GM18861 (cell line): ENCODE results near the gene ZFYVE28.

Source experiments
- ATAC-seq: cut with Tn5 transposase; IDR thresholded peaks from one replicate; pipeline ENCODE4 v1.9.1; 2021; ENCODE audit not compliant: unreplicated experiment

The ZFYVE28 gene

GRCh38 chr4:2252530-2253091 lies 165.8 kb downstream of the ZFYVE28 start:
- ATAC-seq = no peak

GRCh38 chr4:2251795-2252529 lies 166.5 kb downstream of the ZFYVE28 start:
- no peak for ATAC-seq

DNA sequence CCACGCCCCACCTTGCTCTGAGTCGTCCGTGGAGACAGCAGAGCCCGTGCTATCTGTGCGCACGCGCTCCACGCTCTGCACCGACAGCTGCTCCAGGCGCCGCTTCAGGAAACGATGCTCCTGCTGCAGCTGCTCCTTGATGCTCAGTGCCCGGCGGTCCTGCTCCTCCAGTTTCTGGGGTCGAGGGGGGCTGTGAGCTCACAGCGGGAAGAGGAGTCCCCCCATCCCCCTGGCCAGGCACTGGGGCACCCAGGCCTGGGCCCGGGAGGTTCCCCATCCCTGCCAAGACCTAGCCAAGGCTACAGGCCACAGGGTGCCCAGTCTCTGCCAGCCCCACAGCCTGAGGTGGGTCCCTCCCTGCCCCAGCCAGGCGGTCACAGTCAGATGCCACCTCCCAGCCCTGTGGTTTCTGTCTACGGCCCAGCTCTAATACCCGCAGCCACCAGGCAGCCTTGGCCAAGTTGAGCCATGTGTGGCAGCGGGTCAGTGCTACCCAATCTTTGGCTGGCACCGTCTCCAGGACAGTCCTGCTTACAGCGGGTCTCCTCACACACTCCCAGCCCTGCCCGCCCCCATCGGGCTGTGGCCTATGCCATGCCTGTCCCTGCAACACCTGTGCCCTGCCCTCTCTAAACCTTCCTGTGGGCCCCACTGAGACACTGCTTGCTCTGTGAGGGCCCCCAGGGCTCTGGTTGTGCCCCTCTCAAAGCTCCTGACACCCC lies 167.2 kb downstream of the ZFYVE28 start:
- ATAC-seq = no peak

DNA sequence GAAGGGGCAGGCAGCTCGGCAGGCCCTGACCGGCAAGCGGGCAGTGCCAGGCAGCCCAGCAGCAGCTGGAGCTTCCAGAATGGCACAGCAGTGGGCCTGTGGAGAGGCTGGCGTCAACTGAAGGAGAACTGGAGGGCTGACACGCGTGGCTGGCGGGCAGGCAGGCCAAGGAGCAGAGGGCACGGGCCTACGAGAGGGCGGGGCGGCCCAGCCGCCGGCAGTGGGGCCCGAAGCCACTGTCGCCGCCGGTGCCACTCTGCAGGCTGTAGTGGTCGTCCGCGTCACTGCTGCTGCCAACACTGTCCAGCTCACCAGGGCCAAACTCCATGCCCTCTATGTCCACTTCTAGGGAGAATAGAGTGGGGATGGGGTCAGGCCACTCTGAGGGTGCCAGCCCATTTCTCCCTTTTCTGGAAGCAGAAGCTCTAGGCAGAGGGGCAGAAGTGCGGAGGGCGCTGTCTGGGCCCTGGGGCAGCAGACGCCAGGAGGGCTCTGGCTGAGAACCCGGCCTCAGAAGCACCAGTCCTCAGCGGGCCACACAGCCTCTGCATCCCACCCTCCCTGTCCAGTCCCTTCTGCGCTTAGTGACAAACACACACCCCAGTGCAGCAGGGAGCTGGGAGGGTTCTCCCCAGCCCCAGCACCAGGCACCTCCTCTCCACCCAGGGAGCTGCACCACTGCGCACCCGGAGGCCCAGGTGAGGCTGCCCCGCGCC lies 167.9 kb downstream of the ZFYVE28 start:
- no peak for ATAC-seq

DNA sequence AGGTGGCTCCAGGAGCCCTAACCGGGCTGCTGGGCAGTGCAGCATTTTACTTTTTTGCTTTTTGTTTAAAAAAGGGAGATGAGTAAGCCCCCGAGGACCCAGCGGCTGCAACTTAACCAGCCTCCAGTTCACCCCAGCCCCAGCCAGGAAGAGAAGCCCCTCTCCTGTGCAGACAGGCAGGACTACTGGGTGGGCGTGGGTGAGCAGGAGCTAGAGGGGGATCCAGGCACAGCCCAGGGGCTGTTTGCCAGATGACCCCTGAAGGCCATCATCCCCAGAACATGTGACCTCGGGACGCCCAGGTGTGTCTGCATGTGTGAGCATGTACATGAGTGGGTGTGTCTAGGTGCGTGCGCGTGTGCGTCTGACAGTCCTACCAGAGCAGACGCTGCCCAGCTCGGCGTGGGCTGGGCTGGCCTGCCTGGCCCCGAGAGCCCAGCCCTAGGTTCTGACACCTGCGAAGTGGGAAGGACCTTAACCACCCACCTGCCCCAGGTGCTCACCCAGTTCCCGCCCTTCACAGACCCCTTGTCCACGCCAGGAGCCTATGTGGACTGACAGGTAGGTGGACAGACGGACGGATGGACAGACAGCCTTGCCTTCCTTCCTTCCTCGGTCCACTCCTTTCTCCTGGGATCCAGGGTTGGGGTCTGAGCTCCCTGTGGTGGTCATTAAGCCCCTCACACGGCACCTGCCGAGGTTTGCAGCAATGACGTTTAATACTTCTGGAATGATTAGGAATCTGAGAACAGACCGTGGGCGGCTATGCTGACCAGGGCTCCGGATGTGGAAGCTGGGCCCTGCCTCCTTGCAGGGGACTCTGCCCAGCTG lies 168.7 kb downstream of the ZFYVE28 start:
- no peak for ATAC-seq

DNA sequence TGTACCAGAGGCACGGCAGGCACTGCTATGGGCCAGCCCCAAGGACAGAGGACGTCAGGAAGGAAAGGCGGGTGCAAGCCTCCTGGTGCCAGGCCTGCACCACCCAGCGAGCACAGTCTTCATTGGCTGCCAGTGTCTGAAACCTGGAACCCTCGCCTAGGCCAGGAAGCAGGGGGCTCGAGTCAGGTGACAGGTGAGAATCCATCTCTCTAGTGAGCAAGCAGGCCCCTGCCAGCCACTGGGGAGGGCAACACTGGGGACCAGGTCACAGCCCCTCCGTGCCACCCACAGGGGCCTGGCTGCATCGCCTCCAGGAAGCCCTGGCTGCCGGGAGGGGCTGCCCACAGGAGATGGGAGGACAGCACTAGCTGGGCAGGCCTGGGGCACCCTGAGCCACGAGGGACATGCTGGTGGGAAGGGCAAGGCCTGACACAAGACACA lies 169.6 kb downstream of the ZFYVE28 start:
- ATAC-seq = no peak

GRCh38 chr4:2248044-2248780 lies 170.2 kb downstream of the ZFYVE28 start:
- no peak for ATAC-seq

GRCh38 chr4:2247128-2248043 lies 171.1 kb downstream of the ZFYVE28 start:
- no peak for ATAC-seq

DNA sequence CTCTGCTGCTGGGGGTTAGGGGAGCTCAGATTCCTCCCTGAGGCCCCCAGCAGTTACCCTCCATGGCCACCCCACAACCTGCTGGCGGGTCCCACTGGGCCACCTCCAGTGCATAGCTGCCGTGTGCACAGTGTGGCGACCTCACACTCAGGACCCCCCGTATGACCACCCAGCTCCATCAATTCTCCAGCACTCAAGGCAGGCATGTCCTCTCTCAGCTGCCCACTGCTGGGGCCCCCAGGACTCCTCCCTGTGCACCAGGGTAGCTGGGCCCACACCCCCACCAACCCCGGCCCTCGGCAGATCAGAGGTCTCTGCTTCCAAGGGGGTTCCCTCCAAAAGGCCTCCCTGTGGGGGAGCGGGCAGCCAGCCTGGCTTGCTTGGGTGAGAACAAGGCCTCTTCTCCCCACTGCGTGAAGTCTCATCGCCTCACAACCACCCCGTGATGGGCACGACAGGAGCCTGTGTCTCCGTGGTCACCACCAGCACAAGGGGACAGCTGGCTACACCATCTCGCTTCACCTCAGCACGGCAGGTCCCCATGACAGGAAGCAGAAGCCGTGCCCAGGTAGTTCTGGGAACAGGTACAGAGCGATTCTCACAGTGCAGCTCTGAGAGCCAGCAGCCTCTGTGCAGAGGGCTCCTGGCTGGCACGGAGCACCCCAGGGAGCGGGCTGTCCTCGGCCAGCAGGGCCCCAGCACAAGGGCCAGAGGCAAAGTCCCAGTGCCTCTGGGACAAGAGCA lies 171.9 kb downstream of the ZFYVE28 start:
- ATAC-seq = no peak

DNA sequence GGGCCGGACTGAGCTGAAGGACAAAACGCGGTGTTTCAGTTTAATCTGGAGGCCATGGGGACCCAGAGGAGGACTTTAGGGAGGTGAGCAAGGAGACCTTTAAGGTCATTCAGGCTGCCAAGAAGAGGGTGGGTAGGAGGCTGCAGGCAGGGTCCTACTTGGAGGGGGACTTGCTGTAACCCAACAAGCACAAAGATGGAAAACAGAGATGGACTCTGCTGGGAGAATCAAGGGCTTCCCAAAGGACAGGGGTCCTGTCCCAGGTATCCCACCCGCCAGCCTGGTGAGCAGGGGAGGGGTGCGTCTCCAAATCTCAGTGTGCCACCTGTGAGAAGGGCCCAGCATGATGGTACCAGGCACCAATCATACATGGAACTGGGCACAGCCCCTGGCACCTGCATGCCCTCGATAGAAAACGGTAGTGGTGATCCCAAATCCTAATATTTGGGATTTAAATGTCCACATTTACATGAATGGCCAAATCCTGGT lies 172.6 kb downstream of the ZFYVE28 start:
- no peak for ATAC-seq

- ATAC-seq = no peak
Measured at GRCh38 chr4:2245057-2245786, 173.2 kb downstream of the ZFYVE28 start.

DNA sequence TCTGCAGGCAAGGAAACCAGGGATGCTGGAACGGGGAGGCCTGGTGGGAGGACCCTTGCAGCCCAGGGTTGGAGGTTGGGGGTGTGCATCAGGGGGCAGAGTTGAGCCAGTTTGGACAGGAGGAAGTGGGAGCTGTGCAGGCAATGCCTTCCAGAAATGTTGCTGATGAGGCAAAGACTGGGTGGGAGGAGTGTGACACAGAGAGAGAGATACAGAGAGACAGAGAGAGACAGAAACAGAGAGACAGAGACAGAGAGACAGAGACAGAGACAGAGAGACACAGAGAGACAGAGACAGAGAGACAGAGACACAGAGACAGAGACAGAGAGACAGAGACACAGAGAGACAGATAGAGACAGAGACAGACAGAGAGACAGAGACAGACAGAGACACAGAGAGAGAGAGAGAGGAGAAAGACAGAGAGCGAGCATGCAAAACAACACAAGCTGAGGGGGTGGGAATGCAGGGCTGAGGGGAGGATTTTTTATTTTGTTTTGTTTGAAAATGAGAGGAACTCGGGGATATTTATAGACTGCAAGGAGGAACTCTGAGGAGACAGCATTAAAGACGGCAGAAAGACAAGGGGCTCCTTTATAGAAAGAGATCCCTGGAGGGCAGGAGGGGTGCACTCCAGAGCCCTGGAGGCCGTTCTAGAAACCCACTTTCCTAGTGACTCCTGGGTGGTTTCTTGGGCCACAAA lies 174.6 kb downstream of the ZFYVE28 start:
- no peak for ATAC-seq

- peak; percentile 67 for ATAC-seq
Measured at GRCh38 chr4:2241410-2242353, 176.8 kb downstream of the ZFYVE28 start, which contains the start of the genes HAUS3 and POLN. TSS of gene HAUS3 (minus strand) at chr4:2242121. CDS start at chr4:2240946, 1,175 bp downstream. TSS of gene POLN (minus strand) at chr4:2242121. CDS start at chr4:2229231, 12,890 bp downstream.

- no peak for ATAC-seq
Measured at GRCh38 chr4:2241003-2241402, 177.4 kb downstream of the ZFYVE28 start.

DNA sequence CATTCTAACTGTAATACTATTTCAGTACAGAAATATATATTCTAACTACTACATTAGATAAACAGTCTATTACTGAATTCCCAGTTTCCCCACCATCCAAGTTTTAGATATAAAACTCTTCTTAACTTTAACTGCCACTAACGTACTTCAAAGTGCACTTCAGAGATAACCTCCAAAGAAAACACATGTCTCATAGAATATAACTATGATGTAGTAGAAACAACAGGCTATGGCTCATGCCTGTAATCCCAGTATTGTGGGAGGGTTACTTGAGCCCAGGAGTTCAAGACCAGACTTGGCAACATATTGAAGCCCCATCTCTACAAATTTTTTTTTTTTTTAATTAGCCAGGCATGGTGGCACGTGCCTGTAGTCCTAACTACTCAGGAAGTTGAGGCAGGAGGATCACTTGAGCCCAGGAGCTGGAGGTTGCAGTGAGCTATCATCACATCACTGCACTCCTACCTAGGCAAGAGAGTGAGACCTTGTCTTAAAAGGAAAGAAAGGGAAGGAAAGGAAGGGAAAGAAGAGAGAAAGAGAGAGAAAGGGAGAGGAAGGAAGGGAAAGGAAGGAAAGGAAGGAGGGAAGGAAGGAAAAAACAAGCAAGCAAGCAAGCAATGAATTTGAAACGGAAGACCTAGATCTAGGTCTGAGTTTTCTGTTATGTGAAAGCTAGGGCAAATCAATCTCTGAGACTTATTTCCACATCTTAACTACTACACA lies 181.3 kb downstream of the ZFYVE28 start:
- ATAC-seq = no peak
